ENCODE measurements around the gene JMJD6. TPM values are rescaled to one million over a fixed set of nuclear protein-coding genes. Genes with fewer than 3 reads are reported as not detected.

Gene JMJD6
- total RNA-seq, 2 donors from 2014 or later, result 32.4 to 36.1 TPM

GRCh38 chr17:76683011-76683755 lies 43.2 kb downstream of the JMJD6 start:
- no peaks in the 10 kb centered on the region for H3K27me3 ChIP-seq (replicated peaks; ENCODE audit: insufficient read depth)
- no peak overlapping the region for H3K27ac ChIP-seq
- H3K4me1 ChIP-seq (ENCODE audit: control insufficient read depth in 1 of 2, low read depth in 2 of 2), result peaks cover 16 to 27% of the 10 kb centered on the region in 2 donors
- H3K9me3 ChIP-seq, result no peaks in the 10 kb centered on the region
- H3K4me3 ChIP-seq, result no peak overlapping the region
- H3K36me3 ChIP-seq, result peaks cover 35% of the 10 kb centered on the region
- no peak for TF ChIP-seq CTCF (IDR thresholded peaks at IDR 0.05)
- DNase-seq (ENCODE audit: low spot score) (no peak), ATAC-seq (ENCODE audit: insufficient number of reproducible peaks, low FRiP score, low read depth) (no peak)

- Histone ChIP-seq H3K4me3 (no peak overlapping the region), H3K9me3 (no peaks in the 10 kb centered on the region), H3K4me1 (ENCODE audit: control insufficient read depth in 1 of 2, low read depth in 2 of 2) (peaks cover 8 to 19% of the 10 kb centered on the region in 2 donors), H3K27ac (no peak overlapping the region), H3K27me3 (replicated peaks; ENCODE audit: insufficient read depth) (no peaks in the 10 kb centered on the region), H3K36me3 (peaks cover 43% of the 10 kb centered on the region)
- ATAC-seq (ENCODE audit: insufficient number of reproducible peaks, low FRiP score, low read depth) (no peak), DNase-seq (ENCODE audit: low spot score) (no peak)
- TF ChIP-seq CTCF (IDR thresholded peaks at IDR 0.05), result no peak
These were observed 44.1 kb downstream of the JMJD6 start for GRCh38 chr17:76682296-76682695.

GRCh38 chr17:76681222-76682137 lies 44.9 kb downstream of the JMJD6 start:
- DNase-seq (ENCODE audit: low spot score), result no peak
- Histone ChIP-seq H3K27me3 (replicated peaks; ENCODE audit: insufficient read depth) (no peaks in the 10 kb centered on the region), H3K4me3 (no peak overlapping the region), H3K36me3 (peaks cover 44% of the 10 kb centered on the region), H3K9me3 (no peaks in the 10 kb centered on the region), H3K4me1 (ENCODE audit: control insufficient read depth in 1 of 2, low read depth in 2 of 2) (peaks cover 1 to 10% of the 10 kb centered on the region in 2 donors), H3K27ac (no peak overlapping the region)
- no peak for ATAC-seq (ENCODE audit: insufficient number of reproducible peaks, low FRiP score, low read depth)
- peak; percentile 52 for TF ChIP-seq CTCF (IDR thresholded peaks at IDR 0.05)

- H3K27ac ChIP-seq, result no peak overlapping the region
- H3K27me3 ChIP-seq (replicated peaks; ENCODE audit: insufficient read depth), result no peaks in the 10 kb centered on the region
- H3K4me3 ChIP-seq, result no peak overlapping the region
- H3K4me1 ChIP-seq (ENCODE audit: control insufficient read depth in 1 of 2, low read depth in 2 of 2), result peaks cover 0 to 9% of the 10 kb centered on the region in 2 donors
- H3K9me3 ChIP-seq, result no peaks in the 10 kb centered on the region
- no peak for ATAC-seq (ENCODE audit: insufficient number of reproducible peaks, low FRiP score, low read depth)
- H3K36me3 ChIP-seq, result peaks cover 28% of the 10 kb centered on the region
- DNase-seq (ENCODE audit: low spot score), result no peak
- no peak for TF ChIP-seq CTCF (IDR thresholded peaks at IDR 0.05)
These were observed 47.2 kb downstream of the JMJD6 start for GRCh38 chr17:76679239-76679638.

GRCh38 chr17:76678330-76678729 lies 48.1 kb downstream of the JMJD6 start:
- H3K27ac ChIP-seq, result no peak overlapping the region
- H3K36me3 ChIP-seq, result peaks cover 23% of the 10 kb centered on the region
- H3K9me3 ChIP-seq, result no peaks in the 10 kb centered on the region
- peaks cover 0 to 9% of the 10 kb centered on the region in 2 donors for H3K4me1 ChIP-seq (ENCODE audit: control insufficient read depth in 1 of 2, low read depth in 2 of 2)
- DNase-seq (ENCODE audit: low spot score) (no peak), ATAC-seq (ENCODE audit: insufficient number of reproducible peaks, low FRiP score, low read depth) (no peak)
- H3K27me3 ChIP-seq (replicated peaks; ENCODE audit: insufficient read depth), result no peaks in the 10 kb centered on the region
- no peak overlapping the region for H3K4me3 ChIP-seq
- no peak for TF ChIP-seq CTCF (IDR thresholded peaks at IDR 0.05)

Measured in thoracic aorta (tissue), 2 donors.